H1 (cell line): ENCODE measurements around the gene ACTG1. TPM values are rescaled to one million over a fixed set of nuclear protein-coding genes. Genes with fewer than 3 reads are reported as not detected.

Experiments
- CTCF ChIA-PET: fragments of 300-600 bp; sonication (Branson Sonifier 250); formaldehyde crosslinking; loops from one replicate; lab custom pipeline; 2021; ENCODE audit not compliant: partially characterized antibody; lab: Charles Lee
- POLR2A ChIA-PET: fragments of 300-600 bp; sonication (Branson Sonifier 250); formaldehyde crosslinking; loops from one replicate; lab custom pipeline; 2021; ENCODE audit warnings: inconsistent platforms; ENCODE audit not compliant: partially characterized antibody; lab: Charles Lee
- DNase-seq, 2 experiments: peaks; one replicate each; pipeline versions ENCODE4 v3.0.0 to v3.0.0-alpha.2; 2010 to 2022; ENCODE audit warnings: low spot score in 2 of 2, low read depth in 1 of 2, mixed read lengths in 1 of 2
- FAIRE-seq: peaks from 2 replicates; lab custom pipeline; 2011; peaks lifted over from hg19 to GRCh38; lab: Jason Lieb, UNC
- H2AFZ ChIP-seq: 2 replicates; pipeline ENCODE4 v1.8.1; 2012; ENCODE audit warnings: low read length, inconsistent platforms
- H2AK5ac ChIP-seq: 2 replicates; pipeline ENCODE4 v1.6.1; 2013; ENCODE audit warnings: low read depth, low read length
- H2BK120ac ChIP-seq: replicated peaks from 2 replicates; pipeline ENCODE3; 2013; ENCODE audit warnings: low read depth, low read length, inconsistent platforms
- H2BK12ac ChIP-seq: 2 replicates; pipeline ENCODE4 v1.6.1; 2013; ENCODE audit warnings: low read depth, low read length
- H2BK15ac ChIP-seq: 2 replicates; pipeline ENCODE4 v1.6.1; 2013; ENCODE audit warnings: low read length
- H2BK20ac ChIP-seq: 2 replicates; pipeline ENCODE4 v1.6.1; 2013; ENCODE audit warnings: low read length
- H2BK5ac ChIP-seq: 2 replicates; pipeline ENCODE4 v1.6.1; 2013; ENCODE audit warnings: low read depth, low read length
- H3K14ac ChIP-seq: 2 replicates; pipeline ENCODE4 v1.6.1; 2013; ENCODE audit warnings: inconsistent platforms; ENCODE audit not compliant: insufficient read length
- H3K18ac ChIP-seq: 2 replicates; pipeline ENCODE4 v1.6.1; 2013; ENCODE audit warnings: low read length; ENCODE audit errors: extremely low read depth
- H3K23ac ChIP-seq: 2 replicates; pipeline ENCODE4 v1.6.1; 2013; ENCODE audit warnings: inconsistent platforms; ENCODE audit not compliant: insufficient read length
- H3K23me2 ChIP-seq: 2 replicates; pipeline ENCODE4 v1.6.1; 2013; ENCODE audit warnings: low read depth, low read length
- H3K27ac ChIP-seq: 2 replicates; pipeline ENCODE4 v1.6.1; 2011; ENCODE audit warnings: low read depth, low read length, inconsistent platforms
- H3K27me3 ChIP-seq, 4 experiments: replicated peaks in 1 of 4; 1 replicate in 1 of 4; 2 replicates in 3 of 4; pipeline versions ENCODE4 v1.6.1 to v1.8.1; 2011 to 2013; ENCODE audit warnings: low read length in 3 of 4, mild to moderate bottlenecking in 3 of 4, inconsistent platforms in 2 of 4, mixed read lengths in 2 of 4, moderate library complexity in 1 of 4; ENCODE audit not compliant: control insufficient read depth in 3 of 4, insufficient read depth in 3 of 4; ENCODE audit errors: extremely low read depth in 1 of 4
- H3K36me3 ChIP-seq, 4 experiments: 2 replicates each; pipeline versions ENCODE4 v1.6.1 to v1.8.1; 2011 to 2013; ENCODE audit warnings: mild to moderate bottlenecking in 4 of 4, low read length in 3 of 4, moderate library complexity in 2 of 4, control low read depth in 1 of 4, inconsistent platforms in 1 of 4; ENCODE audit not compliant: insufficient read depth in 4 of 4, control insufficient read depth in 2 of 4
- H3K4ac ChIP-seq: replicated peaks from 2 replicates; pipeline ENCODE3; 2013; ENCODE audit warnings: low read length, low read depth, mixed read lengths, inconsistent platforms; ENCODE audit not compliant: insufficient read length
- H3K4me1 ChIP-seq, 4 experiments: replicated peaks in 1 of 4; 1 replicate in 1 of 4; 2 replicates in 3 of 4; pipeline versions ENCODE4 v1.6.1 to v1.8.1; 2011 to 2013; ENCODE audit warnings: low read length in 3 of 4, inconsistent platforms in 2 of 4, mixed read lengths in 1 of 4; ENCODE audit not compliant: insufficient read depth in 4 of 4, control insufficient read depth in 3 of 4
- H3K4me2 ChIP-seq, 2 experiments: 2 replicates each; pipeline versions ENCODE4 v1.6.1 to v1.8.1; 2011 to 2013; ENCODE audit warnings: low read depth in 2 of 2, low read length in 2 of 2, control low read depth in 1 of 2, inconsistent platforms in 1 of 2, mild to moderate bottlenecking in 1 of 2; ENCODE audit not compliant: insufficient read depth in 1 of 2
- H3K4me3 ChIP-seq, 4 experiments: fragments of 200-600, 300-600 bp in 1 of 4; sonication (generic), shearing (Covaris generic), sonication (Bioruptor Twin) in 1 of 4; 2 replicates each; pipeline versions ENCODE4 v1.5.1 to v1.8.1; 2011 to 2016; ENCODE audit warnings: low read length in 4 of 4, low read depth in 3 of 4, control low read depth in 2 of 4, inconsistent platforms in 2 of 4, mild to moderate bottlenecking in 2 of 4, mixed read lengths in 1 of 4, moderate library complexity in 1 of 4; ENCODE audit not compliant: insufficient read depth in 2 of 4; ENCODE audit errors: extremely low read depth in 1 of 4
- H3K56ac ChIP-seq: replicated peaks from 2 replicates; pipeline ENCODE3; 2013; ENCODE audit warnings: low read depth, mild to moderate bottlenecking, mixed read lengths, low read length, inconsistent platforms; ENCODE audit not compliant: insufficient read length
- H3K79me1 ChIP-seq: 2 replicates; pipeline ENCODE4 v1.6.1; 2013; ENCODE audit warnings: low read depth, low read length, control low read depth
- H3K79me2 ChIP-seq, 2 experiments: 2 replicates each; pipeline versions ENCODE4 v1.6.1 to v1.8.1; 2012 to 2013; ENCODE audit warnings: low read length in 2 of 2, mild to moderate bottlenecking in 2 of 2, inconsistent platforms in 1 of 2; ENCODE audit not compliant: insufficient read depth in 2 of 2, control insufficient read depth in 1 of 2
- H3K9ac ChIP-seq, 4 experiments: replicated peaks in 1 of 4; 1 replicate in 1 of 4; 2 replicates in 3 of 4; pipeline versions ENCODE4 v1.6.1 to v1.8.1; 2011 to 2013; ENCODE audit warnings: low read depth in 3 of 4, low read length in 3 of 4, control low read depth in 2 of 4, mild to moderate bottlenecking in 2 of 4, moderate library complexity in 2 of 4, inconsistent platforms in 1 of 4; ENCODE audit errors: extremely low read depth in 1 of 4
- H3K9me3 ChIP-seq, 2 experiments: 2 replicates each; pipeline versions ENCODE4 v1.6.1 to v1.8.1; 2012 to 2013; ENCODE audit warnings: mild to moderate bottlenecking in 2 of 2, moderate library complexity in 2 of 2, control low read depth in 1 of 2, inconsistent platforms in 1 of 2, low read depth in 1 of 2, low read length in 1 of 2, mixed read lengths in 1 of 2; ENCODE audit not compliant: insufficient read depth in 2 of 2
- H4K20me1 ChIP-seq, 2 experiments: replicated peaks in 1 of 2; 2 replicates each; pipeline versions ENCODE3 to v1.8.1; 2011 to 2013; ENCODE audit warnings: inconsistent platforms in 2 of 2, low read length in 2 of 2, mild to moderate bottlenecking in 1 of 2; ENCODE audit not compliant: insufficient read depth in 2 of 2, control insufficient read depth in 1 of 2
- H4K5ac ChIP-seq: 2 replicates; pipeline ENCODE4 v1.6.1; 2013; ENCODE audit warnings: low read length, low read depth, mixed read lengths, inconsistent platforms; ENCODE audit not compliant: insufficient read length
- H4K8ac ChIP-seq: 2 replicates; pipeline ENCODE4 v1.8.0; 2013; ENCODE audit warnings: mild to moderate bottlenecking, moderate library complexity, low read length, inconsistent platforms; ENCODE audit not compliant: insufficient read depth; ENCODE audit errors: extremely low read depth
- H4K91ac ChIP-seq: replicated peaks from 2 replicates; pipeline ENCODE3; 2013; ENCODE audit warnings: low read length, mixed read lengths, inconsistent platforms; ENCODE audit not compliant: insufficient read length
- ATF3 ChIP-seq: IDR thresholded peaks from 2 replicates; pipeline ENCODE4 v1.6.1; 2011; ENCODE audit warnings: low read depth, mild to moderate bottlenecking, low read length; ENCODE audit not compliant: insufficient read depth
- HDAC2 ChIP-seq, 2 experiments: fragments of 300-600 bp in 1 of 2; sonication (generic) in 1 of 2; IDR thresholded peaks; 2 replicates each; pipeline ENCODE4 v1.6.1; 2011 to 2012; ENCODE audit warnings: low read depth in 2 of 2, low read length in 2 of 2, mild to moderate bottlenecking in 2 of 2, moderate library complexity in 2 of 2, borderline replicate concordance in 1 of 2, inconsistent platforms in 1 of 2
- HDAC6 ChIP-seq: IDR thresholded peaks from one replicate; pipeline ENCODE4 v1.7.1; 2012; ENCODE audit warnings: low read depth, mild to moderate bottlenecking, inconsistent platforms, low read length, moderate library complexity
- MAFK ChIP-seq: IDR thresholded peaks from 2 replicates; pipeline ENCODE4 v1.6.1; 2012; ENCODE audit warnings: low read depth, mild to moderate bottlenecking, improper control_type of control experiment, low read length
- POLR2AphosphoS5 ChIP-seq: IDR thresholded peaks from 2 replicates; pipeline ENCODE4 v1.6.1; 2011; ENCODE audit warnings: low read depth, low read length
- RXRA ChIP-seq: IDR thresholded peaks from 2 replicates; pipeline ENCODE4 v1.6.1; 2011; ENCODE audit warnings: low read depth, mild to moderate bottlenecking, low read length, moderate library complexity; ENCODE audit not compliant: insufficient read depth
- SIN3A ChIP-seq, 2 experiments: IDR thresholded peaks in 1 of 2; conservative IDR thresholded peaks in 1 of 2; 2 replicates each; pipeline ENCODE4 v1.6.1; 2011 to 2012; ENCODE audit warnings: low read length in 2 of 2, improper control_type of control experiment in 1 of 2, low read depth in 1 of 2, mild to moderate bottlenecking in 1 of 2
- USF2 ChIP-seq: IDR thresholded peaks from 2 replicates; pipeline ENCODE4 v1.6.1; 2011; ENCODE audit warnings: low read length, improper control_type of control experiment
- ZNF274 ChIP-seq: IDR thresholded peaks from 2 replicates; pipeline ENCODE4 v1.7.0; 2012; ENCODE audit warnings: low read length, borderline replicate concordance; ENCODE audit errors: extremely low read depth
- WGBS, 2 experiments: shearing (Covaris generic) in 1 of 2; methylation state at CpG; one replicate each; pipeline versions ENCODE4 v1.1.6 to v1.1.7; 2013 to 2015; ENCODE audit warnings: low lambda C conversion rate in 2 of 2, mixed read lengths in 2 of 2, inconsistent platforms in 1 of 2, low coverage in 1 of 2, missing lambda C conversion rate in 1 of 2; ENCODE audit not compliant: insufficient replicate concordance in 2 of 2, insufficient coverage in 1 of 2, insufficient read length in 1 of 2; ENCODE audit errors: extremely low coverage in 1 of 2, missing lambda C conversion rate in 1 of 2; 5-methylcytosine and 5-hydroxymethylcytosine counted together
- polyA plus RNA-seq, 7 experiments: library from polyadenylated mRNA; depleted of rRNA in 3 of 7; stranded (reverse) in 5 of 7; unstranded in 2 of 7; fragments of >200 nt in 5 of 7; fragments of 200-250 nt in 2 of 7; gene quantifications; 1 replicate in 5 of 7; 2 replicates in 1 of 7; 4 replicates in 1 of 7; pipeline versions ENCODE4 v1.2.1 to v1.2.3, GENCODE V29; 2011 to 2013; ENCODE audit warnings: missing spikeins in 2 of 7, mixed read lengths in 2 of 7
- total RNA-seq: library from RNA; stranded (reverse); fragmentation: NEBNext Ultra II Directional; extraction: Animal tissue kit (Norgen Biotek cat#: 25700); gene quantifications from 2 replicates; pipeline ENCODE4 v1.2.1, GENCODE V29; 2021

ACTG1 gene
- total and polyA plus RNA-seq, 2 of the 8 experiments (the other 6 are each of a cell fraction or from before 2014, with no cell fraction given) = 3,535 to 5,010 TPM

GRCh38 chr17:81481815-81482505 is 30.6 kb downstream of the ACTG1 start:
- Histone ChIP-seq H4K8ac (no peak overlapping the region), H3K23ac (no peak overlapping the region), H2BK12ac (0 out of 2 replicates have a peak overlapping the region, but pooled peaks have one; percentile 19), H2AK5ac (0 out of 2 replicates have a peak overlapping the region, but pooled peaks have one; percentile 8), H3K18ac (peak overlapping the region; percentile 81), H3K4me2 (peak overlapping the region; percentile 55 to 66), H3K9ac (no peak overlapping the region), H3K4me3 (peak overlapping the region; percentile 12 to 58 (median 32)), H3K36me3 (no peaks in the 10 kb centered on the region), H2AFZ (peak overlapping the region; percentile 64; the same call in 1 of the 2 replicates), H2BK20ac (no peak overlapping the region), H3K27me3 (peaks cover 18 to 53% (median 45%) of the 10 kb centered on the region in 4 experiments), H3K14ac (no peak overlapping the region), H4K91ac (no peak overlapping the region), H3K23me2 (peaks cover 9% of the 10 kb centered on the region; the same call in 1 of the 2 replicates), H3K4me1 (peaks cover 0 to 17% (median 8%) of the 10 kb centered on the region in 4 experiments; a peak in 4 of 7 replicates), H2BK5ac (no peak overlapping the region), H3K27ac (no peak overlapping the region), H3K56ac (no peak overlapping the region), H3K4ac (no peak overlapping the region), H2BK120ac (no peak overlapping the region), H3K79me1 (no peaks in the 10 kb centered on the region), H3K79me2 (no peaks in the 10 kb centered on the region), H3K9me3 (peaks cover 0 to 5% of the 10 kb centered on the region in 2 experiments; a peak in 1 of 4 replicates), H4K5ac (no peak overlapping the region), H4K20me1 (no peaks in the 10 kb centered on the region), H2BK15ac (peak overlapping the region; percentile 95; the same call in 1 of the 2 replicates)
- WGBS, 2 experiments = 81% methylated on average over 18 of the region's 18 CpGs; no CpG with 5 or more reads in 1 of the 2 experiments
- FAIRE-seq (no peak), DNase-seq (no peak)
- ChIA-PET POLR2A (interaction anchor here (1.5 to 35.8 kb wide), 3 partner anchors 9 to 34 kb away, joined by 4 to 1004 read pairs (median 7); partner anchors contain the start of genes ACTG1 and FSCN2), CTCF (interaction anchor here (0.8 to 5.4 kb wide), 8 partner anchors 41 to 227 kb away, joined by 3 to 50 read pairs (median 4); no protein-coding TSS in a partner anchor)
- TF ChIP-seq HDAC6 (no peak), USF2 (no peak), MAFK (no peak), POLR2AphosphoS5 (no peak), SIN3A (conservative IDR thresholded peaks at IDR 0.05 in 1 of 2, IDR thresholded peaks at IDR 0.05 in 1 of 2; ENCODE audit: low read depth in 1 of 2, low read length in 2 of 2) (no peak), RXRA (no peak), ZNF274 (no peak), HDAC2 (IDR thresholded peaks at IDR 0.05; ENCODE audit: borderline replicate concordance in 1 of 2, low read depth in 2 of 2, low read length in 2 of 2) (no peak), ATF3 (no peak)
